ENCODE data around the gene LIN7B. TPM values are rescaled to one million over a fixed set of nuclear protein-coding genes. Genes with fewer than 3 reads are reported as not detected.

Gene LIN7B
- total RNA-seq, 2 donors from 2014 or later, result 9.5 to 14.9 TPM

GRCh38 chr19:49165865-49166301, 51.7 kb downstream of the LIN7B start:
- peak; percentile 39 for TF ChIP-seq CTCF (conservative IDR thresholded peaks at IDR 0.05)
- Histone ChIP-seq H3K4me3 (ENCODE audit: low read length) (no peak overlapping the region), H3K9ac (ENCODE audit: extremely low read depth, low read length, poor library complexity, severe bottlenecking) (no peak overlapping the region), H3K4me1 (ENCODE audit: control insufficient read depth, insufficient read depth, low read length) (no peaks in the 10 kb centered on the region), H3K27me3 (ENCODE audit: control insufficient read depth, insufficient read depth, low read length, poor library complexity, severe bottlenecking) (no peaks in the 10 kb centered on the region), H3K9me3 (ENCODE audit: control insufficient read depth, low read length) (no peaks in the 10 kb centered on the region), H3K27ac (ENCODE audit: low read depth, low read length) (no peak overlapping the region), H3K36me3 (ENCODE audit: control insufficient read depth, insufficient read depth, low read length) (peaks cover 6% of the 10 kb centered on the region)
- Mint-ChIP-seq H3K9me3 (no peaks in the 10 kb centered on the region), H3K27me3 (ENCODE audit: insufficient read depth) (peaks cover 8% of the 10 kb centered on the region), H3K4me3 (no peak overlapping the region), H3K27ac (no peak overlapping the region), H3K4me1 (no peaks in the 10 kb centered on the region), H3K36me3 (ENCODE audit: low read depth) (peaks cover 7% of the 10 kb centered on the region)
- 81 to 86% methylated on average over 22 to 30 of the region's 30 CpGs for WGBS, 2 experiments (ENCODE audit: insufficient coverage in 1 of 2, insufficient read length in 1 of 2)
- peak; percentile 61 for DNase-seq

- TF ChIP-seq CTCF (conservative IDR thresholded peaks at IDR 0.05), result no peak
- Histone ChIP-seq H3K4me3 (ENCODE audit: low read length) (no peak overlapping the region), H3K27ac (ENCODE audit: low read depth, low read length) (no peak overlapping the region), H3K27me3 (ENCODE audit: control insufficient read depth, insufficient read depth, low read length, poor library complexity, severe bottlenecking) (no peaks in the 10 kb centered on the region), H3K36me3 (ENCODE audit: control insufficient read depth, insufficient read depth, low read length) (peaks cover 10% of the 10 kb centered on the region), H3K4me1 (ENCODE audit: control insufficient read depth, insufficient read depth, low read length) (no peaks in the 10 kb centered on the region), H3K9me3 (ENCODE audit: control insufficient read depth, low read length) (no peaks in the 10 kb centered on the region), H3K9ac (ENCODE audit: extremely low read depth, low read length, poor library complexity, severe bottlenecking) (no peak overlapping the region)
- peaks cover 12% of the 10 kb centered on the region for H3K36me3 Mint-ChIP-seq (ENCODE audit: low read depth)
- no peaks in the 10 kb centered on the region for H3K9me3 Mint-ChIP-seq
- DNase-seq, result no peak
- no peaks in the 10 kb centered on the region for H3K4me1 Mint-ChIP-seq
- no peak overlapping the region for H3K27ac Mint-ChIP-seq
- peaks cover 8% of the 10 kb centered on the region for H3K27me3 Mint-ChIP-seq (ENCODE audit: insufficient read depth)
- WGBS, 2 experiments (ENCODE audit: insufficient coverage in 1 of 2, insufficient read length in 1 of 2), result 84 to 86% methylated on average over 5 to 25 of the region's 25 CpGs
- H3K4me3 Mint-ChIP-seq, result no peak overlapping the region
Measured at GRCh38 chr19:49167857-49168409, 53.8 kb downstream of the LIN7B start.

Other genes with a start within 250 kb of the LIN7B start
- gene PLEKHA4, start 245.8 kb upstream of the LIN7B start, total RNA-seq, result 1 to 10 TPM; 6.6 to 7.0 TPM
- gene PPP1R15A, start 241.9 kb upstream of the LIN7B start, total RNA-seq, result 10 to 100 TPM; 41.5 to 45.0 TPM
- 1 to 10 TPM; 1.2 to 2.1 TPM for gene TULP2, start 215.6 kb upstream of the LIN7B start, total RNA-seq
- 100 to 1,000 TPM; 177 to 222 TPM for gene NUCB1, start 214.1 kb upstream of the LIN7B start, total RNA-seq
- 1 to 10 TPM in 1 of 2 donors, under 1 TPM in 1; 0.44 to 2.3 TPM for gene DHDH, start 180.7 kb upstream of the LIN7B start, total RNA-seq
- 100 to 1,000 TPM; 172 to 184 TPM for gene BAX, start 159.5 kb upstream of the LIN7B start, total RNA-seq
- gene FTL, start 149.1 kb upstream of the LIN7B start, total RNA-seq, result 1,000 to 10,000 TPM; 1,784 to 3,181 TPM
- gene GYS1, start 121.1 kb upstream of the LIN7B start, total RNA-seq, result 10 to 100 TPM; 63.5 to 69.1 TPM
- gene RUVBL2, start 120.5 kb upstream of the LIN7B start, total RNA-seq, result 100 to 1,000 TPM; 101 to 112 TPM
- gene LHB, start 97.3 kb upstream of the LIN7B start, total RNA-seq, result under 1 TPM in 1 of 2 donors, not detected in 1; 0.59 TPM
- gene CGB3, start 90.0 kb upstream of the LIN7B start, total RNA-seq, result not detected
- gene CGB2, start 82.5 kb upstream of the LIN7B start, total RNA-seq, result under 1 TPM in 1 of 2 donors, not detected in 1; 0.57 TPM
- gene CGB1, start 77.5 kb upstream of the LIN7B start, total RNA-seq, result not detected
- under 1 TPM in 1 of 2 donors, not detected in 1; 0.44 TPM for gene CGB5, start 70.5 kb upstream of the LIN7B start, total RNA-seq
- not detected for gene CGB8, start 65.3 kb upstream of the LIN7B start, total RNA-seq
- 1 to 10 TPM; 1.5 to 2.9 TPM for gene CGB7, start 56.6 kb upstream of the LIN7B start, total RNA-seq
- 1 to 10 TPM; 5.0 to 8.9 TPM for gene NTF4, start 49.6 kb upstream of the LIN7B start, total RNA-seq
- under 1 TPM in 1 of 2 donors, not detected in 1; 0.07 TPM for gene KCNA7, start 41.7 kb upstream of the LIN7B start, total RNA-seq
- 100 to 1,000 TPM; 284 to 292 TPM for gene SNRNP70, start 28.9 kb upstream of the LIN7B start, total RNA-seq
- 1 to 10 TPM; 1.9 to 2.5 TPM for gene C19orf73, start 4.8 kb downstream of the LIN7B start, total RNA-seq
- gene PPFIA3, start 5.2 kb downstream of the LIN7B start, total RNA-seq, result 10 to 100 TPM in 1 of 2 donors, 1 to 10 TPM in 1; 7.4 to 16.5 TPM
- 1 to 10 TPM in 1 of 2 donors, under 1 TPM in 1; 0.57 to 3.9 TPM for gene HRC, start 41.0 kb downstream of the LIN7B start, total RNA-seq
- gene TRPM4, start 43.4 kb downstream of the LIN7B start, total RNA-seq, result 10 to 100 TPM; 22.0 to 33.3 TPM
- gene SLC6A16, start 210.8 kb downstream of the LIN7B start, total RNA-seq, result 1 to 10 TPM; 3.3 to 3.4 TPM
- gene CD37, start 221.0 kb downstream of the LIN7B start, total RNA-seq, result not detected
- 100 to 1,000 TPM; 142 to 166 TPM for gene TEAD2, start 248.0 kb downstream of the LIN7B start, total RNA-seq
- gene DKKL1, start 249.5 kb downstream of the LIN7B start, total RNA-seq, result 1 to 10 TPM; 1.8 to 2.1 TPM